WTC11 (cell line): ENCODE measurements around the gene EEF1AKMT1.

ENCODE experiments used
- CREB1 ChIP-seq: sonication (generic); formaldehyde crosslinking; IDR thresholded peaks from 2 replicates; pipeline ENCODE4 v1.8.0; 2023; ENCODE audit warnings: mild to moderate bottlenecking, missing genetic modification reagents
- CTCF ChIP-seq: fragments of 200-600 bp; IDR thresholded peaks from 2 replicates; pipeline ENCODE4 v1.8.0; 2022; ENCODE audit warnings: antibody characterized with exemption
- ESRRA ChIP-seq: sonication (generic); formaldehyde crosslinking; IDR thresholded peaks from 2 replicates; pipeline ENCODE4 v1.8.1; 2022; ENCODE audit warnings: mild to moderate bottlenecking, missing genetic modification reagents, borderline replicate concordance
- KAT7 ChIP-seq: sonication (generic); formaldehyde crosslinking; IDR thresholded peaks from 2 replicates; pipeline ENCODE4 v1.8.1; 2023; ENCODE audit warnings: missing genetic modification reagents, mild to moderate bottlenecking, borderline replicate concordance
- RORB ChIP-seq: fragments of 250-450 bp; sonication (Bioruptor Pico); IDR thresholded peaks from 2 replicates; pipeline ENCODE4 v1.9.0; 2021; ENCODE audit warnings: mild to moderate bottlenecking
- ZNF138 ChIP-seq: sonication (generic); formaldehyde crosslinking; conservative IDR thresholded peaks from 2 replicates; pipeline ENCODE4 v1.8.1; 2022; ENCODE audit warnings: mild to moderate bottlenecking, moderate library complexity, missing genetic modification reagents
- ZNF317 ChIP-seq: sonication (generic); formaldehyde crosslinking; IDR thresholded peaks from 2 replicates; pipeline ENCODE4 v1.8.1; 2023; ENCODE audit warnings: low read depth, mild to moderate bottlenecking, moderate library complexity, missing genetic modification reagents, borderline replicate concordance
- ZNF512 ChIP-seq: sonication (generic); formaldehyde crosslinking; IDR thresholded peaks from 2 replicates; pipeline ENCODE4 v1.8.1; 2022; ENCODE audit warnings: missing genetic modification reagents, borderline replicate concordance

GRCh38 chr13:20691616-20692015 lies 82.1 kb downstream of the EEF1AKMT1 start:
- TF ChIP-seq CREB1 (CRISPR knock-in tag) = no peak
- TF ChIP-seq ZNF138 (CRISPR knock-in tag) = no peak
- no peak for TF ChIP-seq ESRRA (CRISPR knock-in tag)
- TF ChIP-seq RORB (CRISPR knock-in tag) = no peak
- TF ChIP-seq ZNF317 (CRISPR knock-in tag) = no peak
- TF ChIP-seq CTCF = no peak
- no peak for TF ChIP-seq KAT7 (CRISPR knock-in tag)
- TF ChIP-seq ZNF512 = no peak
